Measurements from ENCODE around the gene OXSM.

The OXSM gene

DNA sequence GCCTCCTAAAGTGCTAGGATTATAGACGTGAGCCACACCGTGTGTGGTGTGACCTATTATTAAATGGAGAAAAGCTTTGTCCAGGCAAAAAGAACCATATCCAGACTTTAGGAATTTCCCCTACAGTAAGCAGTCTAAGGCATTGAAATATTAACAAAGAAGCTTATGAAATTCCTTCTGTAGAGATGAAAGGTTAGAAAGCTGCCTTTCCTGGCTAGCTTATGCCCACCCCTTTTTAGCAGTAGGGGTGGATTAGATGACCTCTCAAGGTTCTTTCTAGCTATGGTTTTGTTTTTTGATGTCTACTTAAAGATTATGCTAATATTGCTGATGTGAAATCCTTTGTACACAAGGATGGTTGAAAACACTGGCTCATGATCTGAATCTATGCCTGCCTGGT is 13.9 kb downstream of the OXSM start:
- Histone ChIP-seq H2AK5ac (ENCODE audit: low read depth, low read length) (no peak overlapping the region), H2BK12ac (ENCODE audit: low read length) (no peak overlapping the region), H2AFZ (ENCODE audit: low read length) (no peak overlapping the region), H2BK5ac (ENCODE audit: low read length) (no peak overlapping the region), H3K23ac (ENCODE audit: low read depth, low read length, poor library complexity) (no peak overlapping the region), H3K4me2 (ENCODE audit: insufficient read depth, low read length, poor library complexity, severe bottlenecking) (no peak overlapping the region), H3K36me3 (replicated peaks in 1 of 2; ENCODE audit: control insufficient read depth in 2 of 2, insufficient read depth in 2 of 2, low read length in 2 of 2) (no peaks in the 10 kb centered on the region), H3K4me1 (ENCODE audit: control insufficient read depth in 2 of 2, insufficient read depth in 1 of 2, low read depth in 1 of 2, low read length in 2 of 2) (no peaks in the 10 kb centered on the region), H3K79me1 (ENCODE audit: low read depth, low read length) (no peaks in the 10 kb centered on the region), H4K91ac (ENCODE audit: low read depth, low read length, poor library complexity) (no peak overlapping the region), H3K14ac (ENCODE audit: low read length) (no peak overlapping the region), H2BK120ac (ENCODE audit: low read depth, low read length) (no peak overlapping the region), H3K18ac (ENCODE audit: low read length) (no peak overlapping the region), H2BK15ac (ENCODE audit: low read length) (no peak overlapping the region), H3K4ac (ENCODE audit: low read length) (no peak overlapping the region), H3K9ac (ENCODE audit: low read depth, low read length, poor library complexity) (no peak overlapping the region), H3K4me3 (ENCODE audit: low read length in 2 of 2) (no peak overlapping the region), H3K27me3 (ENCODE audit: control insufficient read depth in 3 of 3, insufficient read depth in 3 of 3, low read depth in 1 of 3, low read length in 3 of 3) (no peaks in the 10 kb centered on the region), H3K9me3 (replicated peaks in 1 of 2; ENCODE audit: control insufficient read depth in 2 of 2, insufficient read depth in 1 of 2, low read depth in 1 of 2, low read length in 2 of 2) (no peaks in the 10 kb centered on the region), H3K27ac (replicated peaks; ENCODE audit: low read length) (no peak overlapping the region), H4K8ac (ENCODE audit: low read depth, low read length) (no peak overlapping the region)
- WGBS, 2 donors (ENCODE audit: extremely low coverage in 2 of 2, insufficient read length in 2 of 2, insufficient replicate concordance in 1 of 2), result no CpG with 5 or more reads among the region's 2 CpGs
- no peak for DNase-seq (ENCODE audit: low spot score)

GRCh38 chr3:25804676-25805075 is 14.8 kb downstream of the OXSM start:
- H3K79me1 ChIP-seq (ENCODE audit: low read depth, low read length), result no peaks in the 10 kb centered on the region
- H3K36me3 ChIP-seq (replicated peaks in 1 of 2; ENCODE audit: control insufficient read depth in 2 of 2, insufficient read depth in 2 of 2, low read length in 2 of 2), result no peaks in the 10 kb centered on the region
- no peak overlapping the region for H3K4me3 ChIP-seq (ENCODE audit: low read length in 2 of 2)
- H2BK12ac ChIP-seq (ENCODE audit: low read length), result no peak overlapping the region
- no peak overlapping the region for H3K9ac ChIP-seq (ENCODE audit: low read depth, low read length, poor library complexity)
- no peaks in the 10 kb centered on the region for H3K27me3 ChIP-seq (ENCODE audit: control insufficient read depth in 3 of 3, insufficient read depth in 3 of 3, low read depth in 1 of 3, low read length in 3 of 3)
- H3K27ac ChIP-seq (replicated peaks; ENCODE audit: low read length), result no peak overlapping the region
- H3K4me2 ChIP-seq (ENCODE audit: insufficient read depth, low read length, poor library complexity, severe bottlenecking), result no peak overlapping the region
- H3K14ac ChIP-seq (ENCODE audit: low read length), result no peak overlapping the region
- H3K18ac ChIP-seq (ENCODE audit: low read length), result no peak overlapping the region
- no peak overlapping the region for H2BK5ac ChIP-seq (ENCODE audit: low read length)
- no peak overlapping the region for H2BK15ac ChIP-seq (ENCODE audit: low read length)
- no peak overlapping the region for H4K91ac ChIP-seq (ENCODE audit: low read depth, low read length, poor library complexity)
- H3K4ac ChIP-seq (ENCODE audit: low read length), result no peak overlapping the region
- H4K8ac ChIP-seq (ENCODE audit: low read depth, low read length), result no peak overlapping the region
- no peaks in the 10 kb centered on the region for H3K9me3 ChIP-seq (replicated peaks in 1 of 2; ENCODE audit: control insufficient read depth in 2 of 2, insufficient read depth in 1 of 2, low read depth in 1 of 2, low read length in 2 of 2)
- H2AFZ ChIP-seq (ENCODE audit: low read length), result no peak overlapping the region
- H2BK120ac ChIP-seq (ENCODE audit: low read depth, low read length), result no peak overlapping the region
- H2AK5ac ChIP-seq (ENCODE audit: low read depth, low read length), result no peak overlapping the region
- no CpG with 5 or more reads among the region's 1 CpG for WGBS, 2 donors (ENCODE audit: extremely low coverage in 2 of 2, insufficient read length in 2 of 2, insufficient replicate concordance in 1 of 2)
- no peak for DNase-seq (ENCODE audit: low spot score)
- H3K23ac ChIP-seq (ENCODE audit: low read depth, low read length, poor library complexity), result no peak overlapping the region
- H3K4me1 ChIP-seq (ENCODE audit: control insufficient read depth in 2 of 2, insufficient read depth in 1 of 2, low read depth in 1 of 2, low read length in 2 of 2), result no peaks in the 10 kb centered on the region

DNA sequence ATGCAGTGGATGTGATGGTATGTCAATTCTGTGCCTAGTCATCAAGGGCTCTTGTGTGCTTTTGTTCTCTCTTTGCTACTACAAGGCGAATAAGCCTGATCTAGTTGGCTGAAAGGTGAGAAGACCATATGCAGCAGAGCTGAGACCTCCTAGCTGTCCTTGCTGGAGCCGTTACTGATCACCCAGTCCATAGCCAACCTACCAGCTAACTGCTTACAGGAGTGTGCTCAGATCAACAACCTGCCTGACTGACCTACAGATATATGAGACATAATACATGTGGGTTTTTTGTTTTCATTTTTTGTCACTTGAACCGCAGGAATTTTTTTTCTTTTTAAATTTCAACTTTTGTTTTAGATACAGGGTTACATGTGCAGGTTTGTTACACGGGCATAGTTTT is 22.8 kb downstream of the OXSM start:
- Histone ChIP-seq H2BK12ac (ENCODE audit: low read length) (no peak overlapping the region), H2AK5ac (ENCODE audit: low read depth, low read length) (no peak overlapping the region), H3K36me3 (replicated peaks in 1 of 2; ENCODE audit: control insufficient read depth in 2 of 2, insufficient read depth in 2 of 2, low read length in 2 of 2) (no peaks in the 10 kb centered on the region), H3K27ac (replicated peaks; ENCODE audit: low read length) (no peak overlapping the region), H2BK15ac (ENCODE audit: low read length) (no peak overlapping the region), H3K23ac (ENCODE audit: low read depth, low read length, poor library complexity) (no peak overlapping the region), H3K27me3 (ENCODE audit: control insufficient read depth in 3 of 3, insufficient read depth in 3 of 3, low read depth in 1 of 3, low read length in 3 of 3) (no peaks in the 10 kb centered on the region), H3K79me1 (ENCODE audit: low read depth, low read length) (no peaks in the 10 kb centered on the region), H2BK5ac (ENCODE audit: low read length) (no peak overlapping the region), H3K4me2 (ENCODE audit: insufficient read depth, low read length, poor library complexity, severe bottlenecking) (no peak overlapping the region), H3K9ac (ENCODE audit: low read depth, low read length, poor library complexity) (no peak overlapping the region), H3K4me3 (ENCODE audit: low read length in 2 of 2) (no peak overlapping the region), H4K8ac (ENCODE audit: low read depth, low read length) (no peak overlapping the region), H2AFZ (ENCODE audit: low read length) (no peak overlapping the region), H3K9me3 (replicated peaks in 1 of 2; ENCODE audit: control insufficient read depth in 2 of 2, insufficient read depth in 1 of 2, low read depth in 1 of 2, low read length in 2 of 2) (no peaks in the 10 kb centered on the region), H4K91ac (ENCODE audit: low read depth, low read length, poor library complexity) (no peak overlapping the region), H2BK120ac (ENCODE audit: low read depth, low read length) (no peak overlapping the region), H3K14ac (ENCODE audit: low read length) (no peak overlapping the region), H3K4ac (ENCODE audit: low read length) (no peak overlapping the region), H3K18ac (ENCODE audit: low read length) (no peak overlapping the region), H3K4me1 (ENCODE audit: control insufficient read depth in 2 of 2, insufficient read depth in 1 of 2, low read depth in 1 of 2, low read length in 2 of 2) (no peaks in the 10 kb centered on the region)
- DNase-seq (ENCODE audit: low spot score), result no peak
- WGBS, 2 donors (ENCODE audit: extremely low coverage in 2 of 2, insufficient read length in 2 of 2, insufficient replicate concordance in 1 of 2), result no CpG with 5 or more reads among the region's 4 CpGs

DNA sequence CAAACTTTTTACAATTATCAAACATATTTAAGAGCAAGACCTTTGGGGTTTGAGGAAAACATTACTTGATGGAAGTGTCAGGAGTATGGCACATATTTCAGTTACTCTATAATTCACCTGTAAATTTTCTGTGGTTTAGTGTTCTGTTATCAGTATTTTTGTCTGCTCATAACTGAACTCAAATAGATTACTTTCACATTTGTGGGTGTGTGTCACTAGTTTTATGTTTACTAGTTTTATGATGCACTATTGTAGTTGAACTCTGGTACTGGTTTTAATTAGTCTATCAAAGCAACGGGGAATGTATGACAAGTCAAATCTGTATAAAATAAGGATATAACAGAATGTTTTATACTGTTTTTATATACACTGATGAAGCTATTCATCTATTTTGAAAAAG is 27.2 kb downstream of the OXSM start:
- no peak overlapping the region for H3K9ac ChIP-seq (ENCODE audit: low read depth, low read length, poor library complexity)
- no peak overlapping the region for H3K4ac ChIP-seq (ENCODE audit: low read length)
- H4K8ac ChIP-seq (ENCODE audit: low read depth, low read length), result no peak overlapping the region
- no peak overlapping the region for H3K4me3 ChIP-seq (ENCODE audit: low read length in 2 of 2)
- no peak overlapping the region for H2AK5ac ChIP-seq (ENCODE audit: low read depth, low read length)
- H4K91ac ChIP-seq (ENCODE audit: low read depth, low read length, poor library complexity), result no peak overlapping the region
- no peak overlapping the region for H2BK12ac ChIP-seq (ENCODE audit: low read length)
- no peak overlapping the region for H3K27ac ChIP-seq (replicated peaks; ENCODE audit: low read length)
- no peaks in the 10 kb centered on the region for H3K79me1 ChIP-seq (ENCODE audit: low read depth, low read length)
- no peak overlapping the region for H2BK15ac ChIP-seq (ENCODE audit: low read length)
- H3K4me2 ChIP-seq (ENCODE audit: insufficient read depth, low read length, poor library complexity, severe bottlenecking), result no peak overlapping the region
- no CpG with 5 or more reads among the region's 1 CpG for WGBS, 2 donors (ENCODE audit: extremely low coverage in 2 of 2, insufficient read length in 2 of 2, insufficient replicate concordance in 1 of 2)
- no peak overlapping the region for H3K23ac ChIP-seq (ENCODE audit: low read depth, low read length, poor library complexity)
- peaks cover 0 to 4% of the 10 kb centered on the region in 2 donors for H3K4me1 ChIP-seq (ENCODE audit: control insufficient read depth in 2 of 2, insufficient read depth in 1 of 2, low read depth in 1 of 2, low read length in 2 of 2)
- peaks cover 0 to 3% (median 0%) of the 10 kb centered on the region in 3 experiments for H3K27me3 ChIP-seq (ENCODE audit: control insufficient read depth in 3 of 3, insufficient read depth in 3 of 3, low read depth in 1 of 3, low read length in 3 of 3)
- no peak for DNase-seq (ENCODE audit: low spot score)
- H3K9me3 ChIP-seq (replicated peaks in 1 of 2; ENCODE audit: control insufficient read depth in 2 of 2, insufficient read depth in 1 of 2, low read depth in 1 of 2, low read length in 2 of 2), result no peaks in the 10 kb centered on the region
- no peak overlapping the region for H3K18ac ChIP-seq (ENCODE audit: low read length)
- H2AFZ ChIP-seq (ENCODE audit: low read length), result no peak overlapping the region
- H3K14ac ChIP-seq (ENCODE audit: low read length), result no peak overlapping the region
- H2BK120ac ChIP-seq (ENCODE audit: low read depth, low read length), result no peak overlapping the region
- no peak overlapping the region for H2BK5ac ChIP-seq (ENCODE audit: low read length)
- no peaks in the 10 kb centered on the region for H3K36me3 ChIP-seq (replicated peaks in 1 of 2; ENCODE audit: control insufficient read depth in 2 of 2, insufficient read depth in 2 of 2, low read length in 2 of 2)

Measured in neuronal stem cell (in vitro differentiated cells).